Thoracic aorta (tissue), 2 donors: ENCODE results near the gene LRRC8C. TPM values are rescaled to one million over a fixed set of nuclear protein-coding genes. Genes with fewer than 3 reads are reported as not detected.

Experiments used
- ATAC-seq: fragments of 150-250 bp; one replicate; pipeline ENCODE4 v1.8.0; 2017; ENCODE audit warnings: low read depth; ENCODE audit not compliant: insufficient number of reproducible peaks, low FRiP score
- DNase-seq: peaks from one replicate; pipeline ENCODE4 v3.0.0-alpha.2; 2020; ENCODE audit warnings: low spot score
- H3K27ac ChIP-seq, 2 donors: fragments of 200-600 bp; sonication (generic); 1 replicate in 1 of 2; 2 replicates in 1 of 2; pipeline ENCODE4 v1.5.1; 2016; ENCODE audit warnings: mild to moderate bottlenecking in 2 of 2, moderate library complexity in 2 of 2
- H3K27me3 ChIP-seq: fragments of 200-600 bp; sonication (generic); replicated peaks from 2 replicates; pipeline ENCODE4 v1.6.0; 2016; ENCODE audit warnings: mild to moderate bottlenecking; ENCODE audit not compliant: insufficient read depth
- H3K36me3 ChIP-seq: fragments of 200-600 bp; sonication (generic); one replicate; pipeline ENCODE4 v1.5.1; 2016
- H3K4me1 ChIP-seq, 2 donors: fragments of 200-600 bp; sonication (generic); 1 replicate in 1 of 2; 2 replicates in 1 of 2; pipeline versions ENCODE4 v1.5.1 to v1.6.0; 2016; ENCODE audit warnings: low read depth in 2 of 2, mild to moderate bottlenecking in 1 of 2; ENCODE audit not compliant: control insufficient read depth in 1 of 2
- H3K4me3 ChIP-seq: fragments of 200-600 bp; sonication (generic); 2 replicates; pipeline ENCODE4 v1.5.1; 2016; ENCODE audit warnings: mild to moderate bottlenecking
- H3K9me3 ChIP-seq: fragments of 200-600 bp; sonication (generic); 2 replicates; pipeline ENCODE4 v1.5.1; 2016
- total RNA-seq, 2 donors: library from RNA; depleted of rRNA; stranded (reverse); fragments of >200 nt; gene quantifications; one replicate each; pipeline versions ENCODE4 v1.1.0 to v1.2.3, GENCODE V29; 2016
- TF ChIP-seq, protein P1 (sequence below): fragments of 200-600 bp; sonication (generic); IDR thresholded peaks from one replicate; pipeline ENCODE4 v1.5.1; 2019; ENCODE audit warnings: antibody characterized with exemption

The LRRC8C gene
- 10 to 100 TPM; 11.6 to 15.2 TPM for total RNA-seq

DNA sequence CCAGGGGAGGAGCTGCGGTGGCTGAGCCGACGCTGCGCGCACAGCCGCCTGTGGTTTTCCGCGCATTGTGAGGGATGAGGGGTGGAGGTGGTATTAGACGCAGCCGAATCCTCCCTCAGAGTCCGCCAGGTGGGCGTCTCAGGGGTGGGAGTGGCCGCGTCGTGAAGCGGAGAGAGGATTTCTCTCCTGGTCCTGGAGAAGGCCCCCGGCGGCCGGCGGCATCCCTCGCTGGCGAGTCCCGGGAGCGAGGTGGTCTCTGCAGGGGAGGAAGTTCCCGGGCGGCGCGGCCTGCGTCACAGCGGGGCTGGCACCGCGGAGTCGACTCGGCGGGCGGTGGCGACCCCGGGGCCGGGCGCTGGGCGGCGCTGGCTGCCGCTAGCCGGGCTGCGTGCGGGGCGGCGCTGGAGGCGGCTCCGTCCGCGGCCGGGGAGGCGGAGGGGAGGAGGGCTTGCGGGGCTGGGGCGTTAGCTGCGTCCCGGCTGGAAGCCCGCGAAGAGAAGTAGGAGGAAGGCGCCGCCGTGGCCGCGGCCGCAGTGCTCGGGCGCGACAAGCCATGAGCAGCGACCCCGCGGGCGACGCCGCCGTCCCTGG lies at the start of gene LRRC8C:
Gene LRRC8C (plus strand): TSS at position 464 of the 591 bp plus-strand sequence. CDS start 53,354 bp downstream, outside the sequence.
- Histone ChIP-seq H3K27ac (peak within 1 kb of the TSS; percentile 75 to 92), H3K4me1 (peaks cover 0 to 19% of the 10 kb centered on the region in 2 donors), H3K9me3 (no peaks in the 10 kb centered on the region), H3K4me3 (peak within 1 kb of the TSS; percentile 96), H3K36me3 (no peaks in the 10 kb centered on the region), H3K27me3 (no peaks in the 10 kb centered on the region)
- DNase-seq (peak; percentile 15), ATAC-seq (no peak)
- TF ChIP-seq, protein P1, sequence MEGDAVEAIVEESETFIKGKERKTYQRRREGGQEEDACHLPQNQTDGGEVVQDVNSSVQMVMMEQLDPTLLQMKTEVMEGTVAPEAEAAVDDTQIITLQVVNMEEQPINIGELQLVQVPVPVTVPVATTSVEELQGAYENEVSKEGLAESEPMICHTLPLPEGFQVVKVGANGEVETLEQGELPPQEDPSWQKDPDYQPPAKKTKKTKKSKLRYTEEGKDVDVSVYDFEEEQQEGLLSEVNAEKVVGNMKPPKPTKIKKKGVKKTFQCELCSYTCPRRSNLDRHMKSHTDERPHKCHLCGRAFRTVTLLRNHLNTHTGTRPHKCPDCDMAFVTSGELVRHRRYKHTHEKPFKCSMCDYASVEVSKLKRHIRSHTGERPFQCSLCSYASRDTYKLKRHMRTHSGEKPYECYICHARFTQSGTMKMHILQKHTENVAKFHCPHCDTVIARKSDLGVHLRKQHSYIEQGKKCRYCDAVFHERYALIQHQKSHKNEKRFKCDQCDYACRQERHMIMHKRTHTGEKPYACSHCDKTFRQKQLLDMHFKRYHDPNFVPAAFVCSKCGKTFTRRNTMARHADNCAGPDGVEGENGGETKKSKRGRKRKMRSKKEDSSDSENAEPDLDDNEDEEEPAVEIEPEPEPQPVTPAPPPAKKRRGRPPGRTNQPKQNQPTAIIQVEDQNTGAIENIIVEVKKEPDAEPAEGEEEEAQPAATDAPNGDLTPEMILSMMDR = peak; percentile 9

DNA sequence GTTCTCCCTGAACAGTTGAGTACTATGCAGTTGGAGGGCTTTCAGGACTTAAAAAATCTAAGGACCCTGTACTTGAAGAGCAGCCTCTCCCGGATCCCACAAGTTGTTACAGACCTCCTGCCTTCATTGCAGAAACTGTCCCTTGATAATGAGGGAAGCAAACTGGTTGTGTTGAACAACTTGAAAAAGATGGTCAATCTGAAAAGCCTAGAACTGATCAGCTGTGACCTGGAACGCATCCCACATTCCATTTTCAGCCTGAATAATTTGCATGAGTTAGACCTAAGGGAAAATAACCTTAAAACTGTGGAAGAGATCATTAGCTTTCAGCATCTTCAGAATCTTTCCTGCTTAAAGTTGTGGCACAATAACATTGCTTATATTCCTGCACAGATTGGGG lies 48.7 kb upstream of the LRRC8C start:
- no peaks in the 10 kb centered on the region for H3K9me3 ChIP-seq
- H3K4me1 ChIP-seq = no peaks in the 10 kb centered on the region
- H3K4me3 ChIP-seq = no peak overlapping the region
- ATAC-seq = no peak
- no peaks in the 10 kb centered on the region for H3K27me3 ChIP-seq
- H3K27ac ChIP-seq = no peak overlapping the region
- no peaks in the 10 kb centered on the region for H3K36me3 ChIP-seq
- TF ChIP-seq, protein P1 = no peak
- no peak for DNase-seq

DNA sequence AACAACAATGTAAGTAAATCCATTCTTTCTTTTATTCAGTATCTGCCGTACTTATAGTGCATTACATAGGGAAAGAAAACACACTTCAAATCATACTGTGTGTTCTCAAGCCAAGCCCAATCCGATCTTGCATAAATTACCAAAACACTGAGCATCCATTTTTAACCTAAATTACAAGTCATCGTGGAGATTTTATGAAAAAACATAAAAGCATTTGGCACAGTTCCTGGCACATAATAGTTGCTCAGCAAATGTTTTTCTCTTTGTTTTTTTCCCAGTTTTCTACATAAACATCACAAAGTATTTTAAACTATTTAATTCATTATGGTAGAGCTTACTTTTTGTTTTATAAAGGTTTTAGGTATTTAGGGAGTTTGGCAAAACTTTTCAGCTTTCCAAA lies 48.1 kb upstream of the LRRC8C start:
- H3K9me3 ChIP-seq = no peaks in the 10 kb centered on the region
- H3K36me3 ChIP-seq = no peaks in the 10 kb centered on the region
- H3K4me3 ChIP-seq = no peak overlapping the region
- DNase-seq = no peak
- TF ChIP-seq, protein P1 = no peak
- no peak for ATAC-seq
- H3K4me1 ChIP-seq = no peaks in the 10 kb centered on the region
- H3K27ac ChIP-seq = no peak overlapping the region
- H3K27me3 ChIP-seq = no peaks in the 10 kb centered on the region

DNA sequence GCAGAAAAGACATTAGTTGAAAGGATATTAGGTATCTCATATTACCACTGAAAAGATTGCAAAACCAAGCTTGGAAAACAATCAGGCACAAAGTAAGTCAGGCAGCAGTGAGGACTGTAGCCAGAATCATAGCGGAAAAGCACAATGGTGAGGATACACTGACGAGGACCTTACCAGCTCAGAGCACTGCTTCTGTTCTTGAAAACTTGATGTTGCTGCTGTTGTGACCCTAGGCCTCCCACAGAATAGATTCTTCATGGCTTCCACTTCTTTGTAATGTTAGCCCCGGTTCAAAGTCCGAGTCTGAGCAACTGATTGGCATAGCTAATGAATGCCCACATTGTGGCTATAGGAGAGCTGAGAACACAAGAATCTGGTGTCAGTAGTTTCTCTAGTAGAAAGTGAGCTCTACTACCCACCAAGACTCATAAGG lies 45.2 kb upstream of the LRRC8C start:
- Histone ChIP-seq H3K9me3 (no peaks in the 10 kb centered on the region), H3K27me3 (no peaks in the 10 kb centered on the region), H3K4me1 (no peaks in the 10 kb centered on the region), H3K36me3 (no peaks in the 10 kb centered on the region), H3K4me3 (no peak overlapping the region), H3K27ac (no peak overlapping the region)
- ATAC-seq (no peak), DNase-seq (no peak)
- TF ChIP-seq, protein P1 = no peak

DNA sequence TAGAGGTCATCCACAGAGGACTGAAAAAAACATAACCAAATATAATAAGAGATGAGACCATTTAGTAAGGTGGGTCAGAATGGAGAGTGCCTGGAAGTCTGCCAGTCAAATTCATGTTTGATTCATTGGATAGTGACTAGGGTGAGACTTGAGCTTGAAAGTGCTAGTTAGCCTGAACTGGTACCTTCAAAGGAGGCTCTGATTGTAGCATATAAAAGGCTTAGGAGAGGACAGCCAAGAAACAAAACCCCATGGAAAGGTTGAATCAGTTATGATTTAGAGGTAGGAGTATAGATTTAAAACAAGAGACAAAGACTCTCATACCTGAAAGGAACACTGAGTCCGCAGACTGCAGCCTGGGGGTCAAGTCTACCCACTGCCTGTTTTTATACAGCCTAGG lies 44.4 kb upstream of the LRRC8C start:
- DNase-seq = no peak
- Histone ChIP-seq H3K9me3 (no peaks in the 10 kb centered on the region), H3K36me3 (no peaks in the 10 kb centered on the region), H3K27me3 (no peaks in the 10 kb centered on the region), H3K4me3 (no peak overlapping the region), H3K4me1 (no peaks in the 10 kb centered on the region), H3K27ac (no peak overlapping the region)
- TF ChIP-seq, protein P1 = no peak
- ATAC-seq = no peak
